ENCODE measurements around the gene INTS11.

INTS11 gene

GRCh38 chr1:1283821-1284220, 40.6 kb downstream of the INTS11 start:
- Histone ChIP-seq H3K4me1 (peaks cover 3% of the 10 kb centered on the region), H3K4me2 (ENCODE audit: low read length) (no peak overlapping the region), H3K9ac (no peak overlapping the region), H3K79me2 (no peaks in the 10 kb centered on the region), H3K36me3 (ENCODE audit: control insufficient read depth, insufficient read depth, low read length) (no peaks in the 10 kb centered on the region), H3K9me3 (ENCODE audit: control insufficient read depth, low read length) (no peaks in the 10 kb centered on the region), H3K27ac (no peak overlapping the region), H3K27me3 (ENCODE audit: control insufficient read depth, insufficient read depth, low read length) (no peaks in the 10 kb centered on the region), H3K4me3 (ENCODE audit: low read depth, low read length) (no peak overlapping the region), H2AFZ (no peak overlapping the region)
- no peak for TF ChIP-seq CTCF (IDR thresholded peaks at IDR 0.05)

- Histone ChIP-seq H3K9me3 (ENCODE audit: control insufficient read depth, low read length) (no peaks in the 10 kb centered on the region), H3K27ac (no peak overlapping the region), H3K4me1 (peaks cover 3% of the 10 kb centered on the region), H3K79me2 (no peaks in the 10 kb centered on the region), H3K27me3 (ENCODE audit: control insufficient read depth, insufficient read depth, low read length) (no peaks in the 10 kb centered on the region), H3K36me3 (ENCODE audit: control insufficient read depth, insufficient read depth, low read length) (no peaks in the 10 kb centered on the region), H3K4me2 (ENCODE audit: low read length) (no peak overlapping the region), H2AFZ (no peak overlapping the region), H3K4me3 (ENCODE audit: low read depth, low read length) (no peak overlapping the region), H3K9ac (no peak overlapping the region)
- TF ChIP-seq CTCF (IDR thresholded peaks at IDR 0.05): no peak
Measured at GRCh38 chr1:1282998-1283397, 41.5 kb downstream of the INTS11 start.

- no peak for TF ChIP-seq CTCF (IDR thresholded peaks at IDR 0.05)
- no peak overlapping the region for H3K9ac ChIP-seq
- H3K27me3 ChIP-seq (ENCODE audit: control insufficient read depth, insufficient read depth, low read length): no peaks in the 10 kb centered on the region
- no peak overlapping the region for H3K27ac ChIP-seq
- no peaks in the 10 kb centered on the region for H3K9me3 ChIP-seq (ENCODE audit: control insufficient read depth, low read length)
- no peaks in the 10 kb centered on the region for H3K79me2 ChIP-seq
- peak overlapping the region; percentile 4 for H3K4me3 ChIP-seq (ENCODE audit: low read depth, low read length)
- H3K4me1 ChIP-seq: peaks cover 3% of the 10 kb centered on the region
- no peaks in the 10 kb centered on the region for H3K36me3 ChIP-seq (ENCODE audit: control insufficient read depth, insufficient read depth, low read length)
- peak overlapping the region; percentile 47 for H3K4me2 ChIP-seq (ENCODE audit: low read length)
- H2AFZ ChIP-seq: peak overlapping the region; percentile 22
Measured at GRCh38 chr1:1281533-1282321, 42.7 kb downstream of the INTS11 start.

GRCh38 chr1:1280782-1281481, 43.5 kb downstream of the INTS11 start:
- no peak overlapping the region for H3K9ac ChIP-seq

More at GRCh38 chr1:1280782-1281481, 43.5 kb downstream of the INTS11 start:
- Histone ChIP-seq H3K4me3 (ENCODE audit: low read depth, low read length) (no peak overlapping the region), H2AFZ (no peak overlapping the region), H3K36me3 (ENCODE audit: control insufficient read depth, insufficient read depth, low read length) (no peaks in the 10 kb centered on the region), H3K4me2 (ENCODE audit: low read length) (no peak overlapping the region), H3K4me1 (peaks cover 3% of the 10 kb centered on the region), H3K79me2 (no peaks in the 10 kb centered on the region), H3K27me3 (ENCODE audit: control insufficient read depth, insufficient read depth, low read length) (no peaks in the 10 kb centered on the region), H3K9me3 (ENCODE audit: control insufficient read depth, low read length) (no peaks in the 10 kb centered on the region), H3K27ac (no peak overlapping the region)
- TF ChIP-seq CTCF (IDR thresholded peaks at IDR 0.05): no peak

Data from parathyroid adenoma (tissue), 2 donors.